PC-9 (cell line): ENCODE results near the gene SPAST. TPM values are rescaled to one million over a fixed set of nuclear protein-coding genes. Genes with fewer than 3 reads are reported as not detected.
A peak's percentile ranks its signal among the peaks of the same experiment; 100 is the strongest.
"Not testable (repeated sequence)": the region's sequence is repeated elsewhere in the genome, so short reads cannot be mapped to it uniquely, and the experiment has no call there.

Source experiments
- BruUV-seq: library from RNA; stranded (reverse); fragments of 400-500 nt; replicated peaks from 2 replicates; lab custom pipeline; 2021; lab: Mats Ljungman, UMichigan
- CTCF ChIA-PET: fragments of 300-600 bp; sonication (Branson Sonifier 250); formaldehyde crosslinking; loops from one replicate; lab custom pipeline; 2022; ENCODE audit warnings: antibody characterized with exemption; lab: Charles Lee
- POLR2A ChIA-PET: fragments of 300-600 bp; sonication (Branson Sonifier 250); formaldehyde crosslinking; loops from one replicate; lab custom pipeline; 2022; ENCODE audit warnings: antibody characterized with exemption; ENCODE audit not compliant: unreplicated experiment; lab: Charles Lee
- DNase-seq, 2 experiments: peaks; one replicate each; pipeline versions ENCODE4 v3.0.0 to v3.0.0-alpha.2; 2015 to 2022; ENCODE audit warnings: mixed read lengths in 1 of 2
- H2AFZ ChIP-seq: fragments of 200-600 bp; sonication (generic); 2 replicates; pipeline ENCODE4 v1.8.1; 2017; ENCODE audit warnings: antibody characterized with exemption
- H3F3A ChIP-seq: fragments of 200-600 bp; sonication (generic); 2 replicates; pipeline ENCODE4 v1.8.1; 2017; ENCODE audit warnings: antibody characterized with exemption, mild to moderate bottlenecking, low read depth; ENCODE audit not compliant: insufficient read depth
- H3K27ac ChIP-seq: fragments of 200-600 bp; sonication (generic); 2 replicates; pipeline ENCODE4 v1.6.1; 2016; ENCODE audit warnings: mixed run types
- H3K27me3 ChIP-seq: fragments of 200-600 bp; sonication (generic); 2 replicates; pipeline ENCODE4 v1.6.1; 2016; ENCODE audit warnings: low read depth, mixed run types; ENCODE audit not compliant: insufficient read depth
- H3K36me3 ChIP-seq: fragments of 200-600 bp; sonication (generic); 2 replicates; pipeline ENCODE4 v1.6.1; 2016; ENCODE audit warnings: low read depth, mixed run types
- H3K4me1 ChIP-seq: fragments of 200-600 bp; sonication (generic); replicated peaks from 2 replicates; pipeline ENCODE4 v1.6.1; 2016; ENCODE audit warnings: mixed run types; ENCODE audit not compliant: insufficient read depth
- H3K4me2 ChIP-seq: fragments of 200-600 bp; sonication (generic); 2 replicates; pipeline ENCODE4 v1.6.1; 2017; ENCODE audit warnings: mixed run types
- H3K4me3 ChIP-seq: fragments of 200-600 bp; sonication (generic); 2 replicates; pipeline ENCODE4 v1.6.1; 2016; ENCODE audit warnings: mixed run types
- H3K79me2 ChIP-seq: fragments of 200-600 bp; sonication (generic); 2 replicates; pipeline ENCODE4 v1.6.1; 2017; ENCODE audit warnings: low read depth, mixed run types
- H3K9me2 ChIP-seq: fragments of 200-600 bp; sonication (generic); 2 replicates; pipeline ENCODE4 v1.8.1; 2017; ENCODE audit warnings: mild to moderate bottlenecking; ENCODE audit not compliant: insufficient read depth
- H3K9me3 ChIP-seq: fragments of 200-600 bp; sonication (generic); 2 replicates; pipeline ENCODE4 v1.8.1; 2016; ENCODE audit warnings: low read depth; ENCODE audit not compliant: insufficient read depth
- H4K20me1 ChIP-seq: fragments of 200-600 bp; sonication (generic); 2 replicates; pipeline ENCODE4 v1.8.1; 2017; ENCODE audit not compliant: insufficient read depth
- EZH2 ChIP-seq: fragments of 200-600 bp; sonication (generic); IDR thresholded peaks from 2 replicates; pipeline ENCODE4 v1.8.0; 2017; ENCODE audit warnings: antibody characterized with exemption, low read depth
- intact Hi-C: fragments of 100-400 bp; cut with micrococcal nuclease; formaldehyde crosslinking; loops from one replicate; pipeline ENCODE4 v1.10.0; 2022; ENCODE audit not compliant: unreplicated experiment
- total RNA-seq: library from RNA; stranded (reverse); gene quantifications from 2 replicates; pipeline ENCODE4 v1.2.3, GENCODE V29; 2021
- TF ChIP-seq, protein P1 (sequence below): fragments of 200-600 bp; sonication (generic); conservative IDR thresholded peaks from 2 replicates; pipeline ENCODE4 v1.6.1; 2017; ENCODE audit warnings: mixed run types, antibody characterized with exemption, mild to moderate bottlenecking, moderate library complexity

SPAST gene
- total RNA-seq, 1 experiment from 2014 or later = 19.2 TPM

- Histone ChIP-seq H3K9me3 (no peaks in the 10 kb centered on the region), H3K27me3 (no peaks in the 10 kb centered on the region), H3K4me1 (peaks cover 9% of the 10 kb centered on the region; the same call in 1 of the 2 replicates), H3K9me2 (no peaks in the 10 kb centered on the region), H3K27ac (peak overlapping the region; percentile 15), H3F3A (peaks cover 13% of the 10 kb centered on the region), H3K4me2 (0 out of 2 replicates have a peak overlapping the region, but pooled peaks have one; percentile 6), H3K79me2 (0 out of 2 replicates have a peak, but pooled peaks cover 5% of the 10 kb centered on the region), H2AFZ (no peak overlapping the region), H4K20me1 (no peaks in the 10 kb centered on the region), H3K36me3 (0 out of 2 replicates have a peak, but pooled peaks cover 5% of the 10 kb centered on the region), H3K4me3 (no peak overlapping the region)
- ChIA-PET POLR2A (no interaction called here), CTCF (no interaction called here)
- BruUV-seq = no TSS peak
- peak; percentile 37 to 90 for DNase-seq
- intact Hi-C loops = loop anchor here (1.0 kb wide), 1 partner anchor 96 kb away; the partner anchor contains the start of gene DPY30
- TF ChIP-seq EZH2 = no peak
- TF ChIP-seq, protein P1, sequence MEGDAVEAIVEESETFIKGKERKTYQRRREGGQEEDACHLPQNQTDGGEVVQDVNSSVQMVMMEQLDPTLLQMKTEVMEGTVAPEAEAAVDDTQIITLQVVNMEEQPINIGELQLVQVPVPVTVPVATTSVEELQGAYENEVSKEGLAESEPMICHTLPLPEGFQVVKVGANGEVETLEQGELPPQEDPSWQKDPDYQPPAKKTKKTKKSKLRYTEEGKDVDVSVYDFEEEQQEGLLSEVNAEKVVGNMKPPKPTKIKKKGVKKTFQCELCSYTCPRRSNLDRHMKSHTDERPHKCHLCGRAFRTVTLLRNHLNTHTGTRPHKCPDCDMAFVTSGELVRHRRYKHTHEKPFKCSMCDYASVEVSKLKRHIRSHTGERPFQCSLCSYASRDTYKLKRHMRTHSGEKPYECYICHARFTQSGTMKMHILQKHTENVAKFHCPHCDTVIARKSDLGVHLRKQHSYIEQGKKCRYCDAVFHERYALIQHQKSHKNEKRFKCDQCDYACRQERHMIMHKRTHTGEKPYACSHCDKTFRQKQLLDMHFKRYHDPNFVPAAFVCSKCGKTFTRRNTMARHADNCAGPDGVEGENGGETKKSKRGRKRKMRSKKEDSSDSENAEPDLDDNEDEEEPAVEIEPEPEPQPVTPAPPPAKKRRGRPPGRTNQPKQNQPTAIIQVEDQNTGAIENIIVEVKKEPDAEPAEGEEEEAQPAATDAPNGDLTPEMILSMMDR = peak; percentile 67
Measured at GRCh38 chr2:32135409-32135808, 72.1 kb downstream of the SPAST start.

GRCh38 chr2:32136097-32136496 lies 72.7 kb downstream of the SPAST start:
- peak overlapping the region; percentile 15; the same call in 1 of the 2 replicates for H3K27ac ChIP-seq
- TF ChIP-seq EZH2 = no peak
- TF ChIP-seq, protein P1 = no peak
- H4K20me1 ChIP-seq = no peaks in the 10 kb centered on the region
- POLR2A ChIA-PET = no interaction called here
- no peak overlapping the region for H3K4me3 ChIP-seq
- no peak overlapping the region for H2AFZ ChIP-seq
- peaks cover 9% of the 10 kb centered on the region; the same call in 1 of the 2 replicates for H3K4me1 ChIP-seq
- no peaks in the 10 kb centered on the region for H3K27me3 ChIP-seq
- H3K9me3 ChIP-seq = no peaks in the 10 kb centered on the region
- H3K9me2 ChIP-seq = no peaks in the 10 kb centered on the region
- peaks cover 11% of the 10 kb centered on the region for H3F3A ChIP-seq
- BruUV-seq = no TSS peak
- no peak for DNase-seq
- 0 out of 2 replicates have a peak, but pooled peaks cover 5% of the 10 kb centered on the region for H3K36me3 ChIP-seq
- intact Hi-C loops = no loop called here
- H3K4me2 ChIP-seq = 0 out of 2 replicates have a peak overlapping the region, but pooled peaks have one; percentile 6
- CTCF ChIA-PET = interaction anchor here (0.6 kb wide), 1 partner anchor 127 kb away, joined by 3 read pairs; no protein-coding TSS in a partner anchor
- H3K79me2 ChIP-seq = 0 out of 2 replicates have a peak, but pooled peaks cover 5% of the 10 kb centered on the region

DNA sequence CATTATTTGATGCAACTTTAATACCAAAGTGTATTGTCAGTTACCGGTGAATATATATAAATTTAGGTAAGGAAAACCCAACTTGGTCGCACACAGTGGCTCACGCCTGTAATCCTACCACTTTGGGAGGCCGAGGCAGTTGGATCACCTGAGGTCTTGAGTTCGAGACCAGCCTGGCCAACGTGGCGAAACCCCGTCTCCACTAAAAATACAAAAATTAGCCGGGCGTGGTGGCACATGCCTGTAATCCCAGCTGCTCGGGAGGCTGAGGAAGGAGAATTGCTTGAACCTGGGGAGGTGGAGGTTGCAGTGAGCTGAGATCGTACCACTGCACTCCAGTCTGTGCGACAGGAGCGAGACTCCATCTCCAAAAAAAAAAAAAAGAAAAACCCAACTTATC lies 88.2 kb downstream of the SPAST start:
- BruUV-seq, H3K4me2 ChIP-seq, H3K4me1 ChIP-seq, H3K9me2 ChIP-seq, DNase-seq, CTCF ChIA-PET, H3K27me3 ChIP-seq, H3K36me3 ChIP-seq, H4K20me1 ChIP-seq, H3K79me2 ChIP-seq, intact Hi-C loops, H3F3A ChIP-seq, H2AFZ ChIP-seq, H3K4me3 ChIP-seq, H3K27ac ChIP-seq, H3K9me3 ChIP-seq: not testable (repeated sequence)
- POLR2A ChIA-PET = interaction anchor here (0.6 kb wide), 1 partner anchor 269 kb away, joined by 13 read pairs; no protein-coding TSS in a partner anchor
